RWPE2 (cell line): ENCODE data around the gene PTPRN.

Source experiments
- ATAC-seq: fragments of 200-7000 bp; cut with Tn5 transposase; 3 replicates; pipeline ENCODE4 v1.9.1; 2021; ENCODE audit warnings: low read depth
- DNase-seq: peaks from one replicate; pipeline ENCODE4 v3.0.0-alpha.2; 2020; ENCODE audit warnings: low spot score
- H3K27ac ChIP-seq: fragments of 450-650 bp; 2 replicates; pipeline ENCODE4 v1.5.1; 2017; ENCODE audit warnings: mild to moderate bottlenecking; ENCODE audit not compliant: poor library complexity, severe bottlenecking
- H3K27me3 ChIP-seq: fragments of 250-450 bp; sonication (Bioruptor Pico); 2 replicates; pipeline ENCODE4 v1.5.1; 2021; ENCODE audit warnings: mild to moderate bottlenecking, moderate library complexity; ENCODE audit not compliant: insufficient read depth, poor library complexity, severe bottlenecking
- H3K36me3 ChIP-seq: fragments of 250-450 bp; sonication (Bioruptor Pico); 2 replicates; pipeline ENCODE4 v1.5.1; 2020; ENCODE audit warnings: low read depth, mild to moderate bottlenecking, moderate library complexity
- H3K4me1 ChIP-seq: fragments of 250-450 bp; sonication (Bioruptor Pico); 2 replicates; pipeline ENCODE4 v1.5.1; 2021; ENCODE audit warnings: mild to moderate bottlenecking, moderate library complexity; ENCODE audit not compliant: insufficient read depth, poor library complexity, severe bottlenecking
- H3K4me3 ChIP-seq: fragments of 250-450 bp; sonication (Bioruptor Pico); 2 replicates; pipeline ENCODE4 v1.5.1; 2021; ENCODE audit warnings: mild to moderate bottlenecking, moderate library complexity; ENCODE audit not compliant: severe bottlenecking
- H3K9me3 ChIP-seq: fragments of 250-450 bp; sonication (Bioruptor Pico); 2 replicates; pipeline ENCODE4 v1.5.1; 2021; ENCODE audit warnings: mild to moderate bottlenecking, moderate library complexity; ENCODE audit not compliant: severe bottlenecking
- CTCF ChIP-seq: fragments of 450-650 bp; IDR thresholded peaks from one replicate; pipeline ENCODE4 v1.5.1; 2017; ENCODE audit warnings: mild to moderate bottlenecking, moderate library complexity; ENCODE audit not compliant: poor library complexity, severe bottlenecking

PTPRN gene

DNA sequence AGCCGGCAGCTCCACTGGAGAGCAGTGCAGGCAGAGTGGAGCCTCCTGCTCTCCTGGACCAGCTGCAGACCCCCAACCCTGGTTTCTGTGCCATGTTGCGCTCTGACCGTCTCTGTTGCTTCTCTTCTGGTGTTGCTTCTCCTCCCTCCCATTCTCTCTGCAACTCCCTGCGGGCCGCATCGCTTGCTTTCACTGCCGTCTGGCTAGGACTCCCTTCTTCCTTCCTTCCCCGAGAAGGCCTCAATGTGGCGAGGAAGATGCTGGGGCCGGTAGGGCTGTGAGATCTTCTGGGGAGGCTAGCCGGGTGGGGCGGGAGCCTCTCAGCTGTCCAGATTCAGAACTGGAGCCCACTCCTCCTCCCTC lies 23.8 kb downstream of the PTPRN start:
- no peaks in the 10 kb centered on the region for H3K27me3 ChIP-seq
- no peak for DNase-seq
- no peak for ATAC-seq
- peaks cover 26% of the 10 kb centered on the region for H3K4me1 ChIP-seq
- H3K36me3 ChIP-seq = peaks cover 34% of the 10 kb centered on the region
- TF ChIP-seq CTCF = no peak
- no peaks in the 10 kb centered on the region for H3K9me3 ChIP-seq
- H3K4me3 ChIP-seq = no peak overlapping the region
- H3K27ac ChIP-seq = peak overlapping the region; percentile 79

- Histone ChIP-seq H3K27ac (peak overlapping the region; percentile 79), H3K27me3 (no peaks in the 10 kb centered on the region), H3K4me3 (no peak overlapping the region), H3K4me1 (peaks cover 24% of the 10 kb centered on the region), H3K36me3 (peaks cover 35% of the 10 kb centered on the region), H3K9me3 (no peaks in the 10 kb centered on the region)
- no peak for ATAC-seq
- DNase-seq = no peak
- TF ChIP-seq CTCF = no peak
Measured at GRCh38 chr2:219284501-219285372, 24.5 kb downstream of the PTPRN start.

DNA sequence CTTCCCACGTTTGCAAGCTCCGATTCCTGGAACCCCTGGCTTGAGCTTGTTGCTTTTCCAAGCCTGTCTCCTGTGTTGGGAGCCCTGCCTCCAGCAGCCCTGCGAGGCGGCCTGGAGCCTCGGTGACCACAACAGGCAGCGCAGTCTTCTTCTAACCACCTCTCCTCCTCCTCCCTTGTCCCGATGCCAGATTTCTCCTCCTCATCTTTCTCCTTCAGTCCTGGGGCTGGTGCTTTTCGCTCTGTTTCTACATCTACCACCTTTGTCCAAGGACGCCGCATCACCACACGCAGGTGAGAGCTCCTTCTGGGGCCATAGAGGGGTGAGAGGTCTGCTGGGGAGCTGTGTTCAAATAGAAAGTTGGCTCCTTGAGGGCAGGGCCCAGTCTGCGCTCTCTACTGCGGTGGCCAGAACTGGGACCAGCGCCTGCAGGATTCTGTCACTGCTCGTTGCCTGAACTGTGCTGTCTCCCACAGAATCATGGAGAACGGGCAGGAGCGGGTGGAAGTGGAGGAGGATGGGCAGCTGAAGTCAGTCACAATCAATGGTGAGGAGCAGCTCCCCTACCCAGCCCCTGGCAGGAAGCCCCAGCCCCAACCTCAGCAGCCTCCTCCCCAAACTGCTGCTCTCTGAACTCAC lies 26.1 kb downstream of the PTPRN start:
- no peaks in the 10 kb centered on the region for H3K27me3 ChIP-seq
- H3K36me3 ChIP-seq = peaks cover 35% of the 10 kb centered on the region
- H3K9me3 ChIP-seq = no peaks in the 10 kb centered on the region
- no peak for TF ChIP-seq CTCF
- ATAC-seq (no peak), DNase-seq (no peak)
- H3K4me3 ChIP-seq = no peak overlapping the region
- H3K27ac ChIP-seq = no peak overlapping the region
- peaks cover 26% of the 10 kb centered on the region for H3K4me1 ChIP-seq

- H3K9me3 ChIP-seq = no peaks in the 10 kb centered on the region
- no peaks in the 10 kb centered on the region for H3K27me3 ChIP-seq
- no peak for TF ChIP-seq CTCF
- DNase-seq = no peak
- no peak overlapping the region for H3K27ac ChIP-seq
- no peak overlapping the region for H3K4me3 ChIP-seq
- H3K4me1 ChIP-seq = peaks cover 31% of the 10 kb centered on the region
- peaks cover 35% of the 10 kb centered on the region for H3K36me3 ChIP-seq
- no peak for ATAC-seq
Measured at GRCh38 chr2:219282375-219282774, 26.8 kb downstream of the PTPRN start.

- TF ChIP-seq CTCF = no peak
- Histone ChIP-seq H3K36me3 (peaks cover 35% of the 10 kb centered on the region), H3K4me1 (peaks cover 30% of the 10 kb centered on the region), H3K4me3 (no peak overlapping the region), H3K9me3 (no peaks in the 10 kb centered on the region), H3K27me3 (no peaks in the 10 kb centered on the region), H3K27ac (no peak overlapping the region)
- ATAC-seq = no peak
- DNase-seq = no peak
Measured at GRCh38 chr2:219281588-219281987, 27.6 kb downstream of the PTPRN start.
